Adrenal gland (tissue), 12 donors: ENCODE results near the gene CDK11A. TPM values are rescaled to one million over a fixed set of nuclear protein-coding genes. Genes with fewer than 3 reads are reported as not detected.

Experiments used
- DNase-seq, 7 donors: peaks; one replicate each; pipeline ENCODE4 v3.0.0-alpha.2; 2019 to 2020
- H3K27ac ChIP-seq, 5 donors: fragments of 200-600 bp; sonication (generic) in 4 of 5; 1 replicate in 3 of 5; 2 replicates in 2 of 5; pipeline versions ENCODE4 v1.5.1 to v1.8.0; 2016 to 2020; ENCODE audit warnings: mild to moderate bottlenecking in 1 of 5
- H3K27me3 ChIP-seq: fragments of 200-600 bp; 2 replicates; pipeline ENCODE4 v1.8.0; 2021
- H3K36me3 ChIP-seq, 2 donors: fragments of 200-600 bp; replicated peaks in 1 of 2; 1 replicate in 1 of 2; 2 replicates in 1 of 2; pipeline versions ENCODE4 v1.5.1 to v1.8.0; 2018 to 2022
- H3K4me1 ChIP-seq, 2 donors: fragments of 200-600 bp; replicated peaks in 1 of 2; 1 replicate in 1 of 2; 2 replicates in 1 of 2; pipeline versions ENCODE4 v1.5.1 to v1.8.0; 2018 to 2021
- H3K4me3 ChIP-seq, 4 donors: fragments of 200-600 bp; sonication (generic) in 3 of 4; one replicate each; pipeline ENCODE4 v1.5.1; 2016 to 2018
- H3K9me3 ChIP-seq, 3 donors: fragments of 200-600 bp; sonication (generic) in 1 of 3; replicated peaks in 1 of 3; 1 replicate in 2 of 3; 2 replicates in 1 of 3; pipeline versions ENCODE4 v1.5.1 to v1.8.0; 2016 to 2021
- CTCF ChIP-seq, 6 experiments: fragments of 450-650 bp in 4 of 6; fragments of 200-600 bp in 2 of 6; sonication (generic) in 1 of 6; IDR thresholded peaks; 1 replicate in 5 of 6; 2 replicates in 1 of 6; pipeline versions ENCODE4 v1.5.1 to v1.8.0; 2016 to 2021; ENCODE audit warnings: antibody characterized with exemption in 6 of 6, mild to moderate bottlenecking in 2 of 6, moderate library complexity in 1 of 6
- POLR2A ChIP-seq, 2 donors: fragments of 450-650 bp; IDR thresholded peaks; one replicate each; pipeline ENCODE4 v1.6.1; 2017; ENCODE audit warnings: antibody characterized with exemption in 2 of 2, mild to moderate bottlenecking in 2 of 2, moderate library complexity in 1 of 2
- WGBS, 4 donors: extraction: QIAGEN DNeasy Blood & Tissue Kit in 2 of 4; methylation state at CpG; one replicate each; pipeline versions ENCODE4 v1.1.5 to v1.1.7; 2013 to 2017; 5-methylcytosine and 5-hydroxymethylcytosine counted together
- intact Hi-C, 2 donors: fragments of 100-400 bp; cut with DNase I; formaldehyde crosslinking; loops; one replicate each; pipeline versions ENCODE4 v1.14.1 to v1.15.0; 2022 to 2023
- polyA plus RNA-seq, 3 donors: library from polyadenylated mRNA; stranded (reverse); fragments of 200-250 nt in 2 of 3; fragments of 350-450 nt in 1 of 3; fragmentation: Illumina TruSeq in 1 of 3; extraction: RNeasy Lipid Tissue Mini Kit (QIAGEN cat#74804) in 1 of 3; gene quantifications; one replicate each; pipeline ENCODE4 v1.2.3, GENCODE V29; 2013 to 2014
- total RNA-seq, 9 donors: library from RNA; depleted of rRNA in 4 of 9; stranded (reverse); fragments of >200 nt in 4 of 9; fragments of 120-200 nt in 1 of 9; fragmentation: NEBNext Ultra II Directional in 1 of 9; extraction: Animal tissue kit (Norgen Biotek cat#: 25700) in 1 of 9; gene quantifications; one replicate each; pipeline versions ENCODE4 v1.1.0 to v1.2.4, GENCODE V29; 2013 to 2023
- donor health status: healthy with polysubstance abuse.
- donor health status: Bipolar disorder and iron deficiency.
- donor health status: DM: yes; HTN: yes; CAD: no.
- donor health status: DM: no; HTN: no; CAD: no.
- donor health status: DM: no; HTN: no; CAD: no.
- donor health status: DM: yes; HTN: yes; CAD: no.

Gene CDK11A
- total and polyA plus RNA-seq, 12 donors: 2.1 to 302 (median 25.7) TPM

GRCh38 chr1:1763657-1764621 lies 39.8 kb upstream of the CDK11A start:
- Histone ChIP-seq H3K9me3 (no peaks in the 10 kb centered on the region), H3K4me1 (peaks cover 26 to 32% of the 10 kb centered on the region in 2 donors), H3K27ac (peak overlapping the region; percentile 49 to 87 (median 77)), H3K4me3 (no peak overlapping the region), H3K27me3 (no peaks in the 10 kb centered on the region), H3K36me3 (peaks cover 0 to 57% of the 10 kb centered on the region in 2 donors)
- DNase-seq: peak; percentile 87 to 98 (median 97)
- 44 to 90% (median 65%) methylated on average over 17 to 32 of the region's 32 CpGs for WGBS, 4 donors
- TF ChIP-seq CTCF (IDR thresholded peaks at IDR 0.05) (peak in 5 of 6 experiments; percentile 14 to 46 (median 33)), POLR2A (IDR thresholded peaks at IDR 0.05) (peak in 1 of 2 donors; percentile 50)
- intact Hi-C loops: loop anchor here in 1 of 2 donors (5.0 kb wide), 1 partner anchor 143 kb away; no protein-coding TSS in a partner anchor

GRCh38 chr1:1761504-1762376 lies 37.6 kb upstream of the CDK11A start:
- no peak for TF ChIP-seq POLR2A (IDR thresholded peaks at IDR 0.05)
- TF ChIP-seq CTCF (IDR thresholded peaks at IDR 0.05): no peak
- Histone ChIP-seq H3K36me3 (peaks cover 0 to 65% of the 10 kb centered on the region in 2 donors), H3K4me1 (peaks cover 29 to 33% of the 10 kb centered on the region in 2 donors), H3K4me3 (no peak overlapping the region), H3K9me3 (no peaks in the 10 kb centered on the region), H3K27ac (no peak overlapping the region), H3K27me3 (no peaks in the 10 kb centered on the region)
- WGBS, 4 donors: 90 to 97% (median 96%) methylated on average over 16 to 23 of the region's 23 CpGs
- peak in 2 of 7 donors; percentile 14 to 24 for DNase-seq
- intact Hi-C loops: loop anchor here in 1 of 2 donors (5.0 kb wide), 1 partner anchor 146 kb away; no protein-coding TSS in a partner anchor

GRCh38 chr1:1760715-1761114 lies 36.6 kb upstream of the CDK11A start:
- no peak for TF ChIP-seq POLR2A (IDR thresholded peaks at IDR 0.05)
- no peak for TF ChIP-seq CTCF (IDR thresholded peaks at IDR 0.05)
- Histone ChIP-seq H3K36me3 (peaks cover 0 to 75% of the 10 kb centered on the region in 2 donors), H3K27me3 (no peaks in the 10 kb centered on the region), H3K4me3 (no peak overlapping the region), H3K4me1 (peaks cover 29 to 33% of the 10 kb centered on the region in 2 donors), H3K27ac (no peak overlapping the region), H3K9me3 (no peaks in the 10 kb centered on the region)
- peak in 2 of 7 donors; percentile 11 to 14 for DNase-seq
- 93 to 96% (median 94%) methylated on average over 10 of the region's 10 CpGs for WGBS, 4 donors
- intact Hi-C loops: loop anchor here in 1 of 2 donors (5.0 kb wide), 1 partner anchor 147 kb away; no protein-coding TSS in a partner anchor
